ENCODE results near the gene DPP10.

The DPP10 gene

DNA sequence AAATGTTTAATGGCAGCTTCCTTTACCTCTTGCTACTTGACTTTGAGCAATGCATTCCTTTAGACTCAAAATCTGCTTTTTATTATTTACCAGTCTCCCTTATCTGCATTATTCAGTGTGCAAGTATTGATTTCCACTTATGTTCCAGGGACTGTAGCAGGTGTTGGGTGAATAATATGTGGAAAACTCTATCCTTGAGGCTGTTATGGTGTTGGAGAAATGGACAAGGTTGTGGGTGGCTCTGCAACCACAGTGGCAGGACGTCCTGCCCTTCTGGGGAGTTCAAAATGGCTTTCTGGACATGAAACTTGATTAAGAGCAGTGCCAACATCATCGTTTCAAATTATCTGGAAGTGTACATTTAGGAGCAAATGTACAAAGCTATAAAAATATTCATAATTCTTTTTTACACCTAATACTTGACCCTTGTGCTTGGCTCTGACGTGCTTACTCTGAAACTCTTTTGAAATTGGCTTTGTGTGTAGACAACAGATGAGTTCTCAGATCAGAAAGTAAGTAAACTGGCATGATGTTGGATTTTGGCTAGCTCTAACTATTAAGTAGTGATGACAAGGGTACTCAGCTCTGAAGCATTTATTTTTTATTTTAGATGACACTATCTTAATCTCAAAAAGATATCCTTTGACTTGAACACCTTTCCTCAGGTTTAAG, 766.2 kb downstream of the DPP10 start:
- CTCF ChIA-PET, result no interaction called here
- POLR2A ChIA-PET, result no interaction called here
- TF ChIP-seq ARNT (IDR thresholded peaks at IDR 0.05) (no peak), SUZ12 (IDR thresholded peaks at IDR 0.05) (no peak), TARDBP (IDR thresholded peaks at IDR 0.05) (no peak), LEF1 (IDR thresholded peaks at IDR 0.05; ENCODE audit: borderline replicate concordance) (no peak), HDGF (IDR thresholded peaks at IDR 0.05; ENCODE audit: borderline replicate concordance) (no peak), ZNF384 (IDR thresholded peaks at IDR 0.05) (no peak), FOXA1 (IDR thresholded peaks at IDR 0.05) (no peak), FOXM1 (IDR thresholded peaks at IDR 0.05; ENCODE audit: borderline replicate concordance) (no peak), BHLHE40 (IDR thresholded peaks at IDR 0.05; ENCODE audit: borderline replicate concordance) (no peak), L3MBTL2 (conservative IDR thresholded peaks at IDR 0.05) (no peak)
- no peak for DNase-seq (ENCODE audit: extremely low spot score)

DNA sequence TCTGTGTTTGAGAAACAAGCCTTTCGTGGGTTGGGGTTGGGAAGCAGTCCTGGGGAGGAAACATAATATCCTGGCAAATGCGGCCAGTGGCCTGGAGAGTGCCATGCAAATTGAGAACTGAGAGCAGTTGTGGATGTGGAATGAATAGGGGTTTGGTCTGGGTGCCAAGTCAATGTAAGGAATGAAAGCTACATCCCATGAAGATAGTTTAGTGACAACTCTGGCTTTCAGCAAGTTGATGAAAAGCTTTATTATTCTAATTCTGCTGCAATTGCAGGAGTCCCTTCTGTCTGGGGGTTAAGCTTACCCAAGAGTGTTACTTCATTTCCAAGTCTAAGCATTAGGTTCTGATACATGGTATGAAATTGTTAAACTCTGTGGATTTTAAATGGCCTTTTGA, 771.6 kb downstream of the DPP10 start:
- CTCF ChIA-PET, result no interaction called here
- TF ChIP-seq SP1 (IDR thresholded peaks at IDR 0.05), result no peak
- no peak for TF ChIP-seq TARDBP (IDR thresholded peaks at IDR 0.05)
- TF ChIP-seq SUZ12 (IDR thresholded peaks at IDR 0.05), result no peak
- TF ChIP-seq FOXM1 (IDR thresholded peaks at IDR 0.05; ENCODE audit: borderline replicate concordance), result no peak
- TF ChIP-seq FOXK2 (IDR thresholded peaks at IDR 0.05), result no peak
- DNase-seq (ENCODE audit: extremely low spot score), result no peak
- POLR2A ChIA-PET, result no interaction called here

DNA sequence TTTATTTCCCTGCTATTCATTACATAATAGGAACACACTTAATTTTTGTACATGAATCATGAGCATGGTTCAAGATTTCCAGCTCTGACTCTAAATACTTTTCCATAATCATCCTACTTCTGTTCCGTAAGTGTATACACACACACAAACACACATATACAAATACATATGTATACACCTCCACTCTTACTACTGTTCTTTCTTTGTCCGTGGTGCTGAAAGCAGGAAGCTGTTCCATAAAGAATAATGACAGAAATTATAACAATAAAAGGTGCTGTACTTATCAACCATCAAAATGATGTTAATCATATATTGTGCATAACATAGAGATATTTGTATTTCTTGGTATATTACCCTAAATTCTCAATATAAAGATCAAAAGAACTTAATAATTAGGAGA, 776.9 kb downstream of the DPP10 start:
- ChIA-PET POLR2A (no interaction called here), CTCF (no interaction called here)
- no peak for DNase-seq (ENCODE audit: extremely low spot score)
- TF ChIP-seq HDGF (IDR thresholded peaks at IDR 0.05; ENCODE audit: borderline replicate concordance) (no peak), BHLHE40 (IDR thresholded peaks at IDR 0.05; ENCODE audit: borderline replicate concordance) (no peak), LEF1 (IDR thresholded peaks at IDR 0.05; ENCODE audit: borderline replicate concordance) (no peak), TARDBP (IDR thresholded peaks at IDR 0.05) (no peak), ZNF384 (IDR thresholded peaks at IDR 0.05) (no peak), ARNT (IDR thresholded peaks at IDR 0.05) (no peak), CTBP1 (IDR thresholded peaks at IDR 0.05; ENCODE audit: borderline replicate concordance) (no peak), ELF4 (IDR thresholded peaks at IDR 0.05) (no peak), NFRKB (IDR thresholded peaks at IDR 0.05) (no peak), FOXM1 (IDR thresholded peaks at IDR 0.05; ENCODE audit: borderline replicate concordance) (no peak), FOXK2 (IDR thresholded peaks at IDR 0.05) (no peak)
- TF ChIP-seq, protein P1, sequence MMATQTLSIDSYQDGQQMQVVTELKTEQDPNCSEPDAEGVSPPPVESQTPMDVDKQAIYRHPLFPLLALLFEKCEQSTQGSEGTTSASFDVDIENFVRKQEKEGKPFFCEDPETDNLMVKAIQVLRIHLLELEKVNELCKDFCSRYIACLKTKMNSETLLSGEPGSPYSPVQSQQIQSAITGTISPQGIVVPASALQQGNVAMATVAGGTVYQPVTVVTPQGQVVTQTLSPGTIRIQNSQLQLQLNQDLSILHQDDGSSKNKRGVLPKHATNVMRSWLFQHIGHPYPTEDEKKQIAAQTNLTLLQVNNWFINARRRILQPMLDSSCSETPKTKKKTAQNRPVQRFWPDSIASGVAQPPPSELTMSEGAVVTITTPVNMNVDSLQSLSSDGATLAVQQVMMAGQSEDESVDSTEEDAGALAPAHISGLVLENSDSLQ (IDR thresholded peaks at IDR 0.05), result no peak

DNA sequence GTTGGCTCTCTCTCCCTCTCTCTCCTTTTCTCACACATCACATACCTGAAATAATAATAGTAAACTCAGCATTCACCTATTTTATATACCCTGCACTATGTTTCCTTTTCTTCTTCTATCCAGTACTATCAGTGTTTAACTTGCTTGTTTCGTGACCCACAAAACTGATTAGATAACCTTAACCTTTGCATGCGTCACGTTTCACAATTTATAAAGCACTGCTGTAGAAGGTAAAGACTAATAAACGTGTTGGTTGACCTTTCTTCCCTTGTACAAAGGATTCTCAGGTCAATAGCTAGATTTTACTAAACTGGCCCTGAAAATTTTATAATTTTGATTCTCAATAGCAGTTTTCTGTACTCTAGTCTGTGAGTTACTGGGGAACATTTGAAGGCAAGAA, 791.7 kb downstream of the DPP10 start:
- no peak for DNase-seq (ENCODE audit: extremely low spot score)
- CTCF ChIA-PET, result no interaction called here
- no peak for TF ChIP-seq ARNT (IDR thresholded peaks at IDR 0.05)
- no peak for TF ChIP-seq SUZ12 (IDR thresholded peaks at IDR 0.05)
- no peak for TF ChIP-seq L3MBTL2 (conservative IDR thresholded peaks at IDR 0.05)
- TF ChIP-seq BHLHE40 (IDR thresholded peaks at IDR 0.05; ENCODE audit: borderline replicate concordance), result no peak
- TF ChIP-seq HDGF (IDR thresholded peaks at IDR 0.05; ENCODE audit: borderline replicate concordance), result no peak
- TF ChIP-seq SP1 (IDR thresholded peaks at IDR 0.05), result no peak
- TF ChIP-seq ZNF384 (IDR thresholded peaks at IDR 0.05), result no peak
- TF ChIP-seq NFRKB (IDR thresholded peaks at IDR 0.05), result no peak
- TF ChIP-seq ELF4 (IDR thresholded peaks at IDR 0.05), result no peak
- no peak for TF ChIP-seq CTBP1 (IDR thresholded peaks at IDR 0.05; ENCODE audit: borderline replicate concordance)
- POLR2A ChIA-PET, result no interaction called here

DNA sequence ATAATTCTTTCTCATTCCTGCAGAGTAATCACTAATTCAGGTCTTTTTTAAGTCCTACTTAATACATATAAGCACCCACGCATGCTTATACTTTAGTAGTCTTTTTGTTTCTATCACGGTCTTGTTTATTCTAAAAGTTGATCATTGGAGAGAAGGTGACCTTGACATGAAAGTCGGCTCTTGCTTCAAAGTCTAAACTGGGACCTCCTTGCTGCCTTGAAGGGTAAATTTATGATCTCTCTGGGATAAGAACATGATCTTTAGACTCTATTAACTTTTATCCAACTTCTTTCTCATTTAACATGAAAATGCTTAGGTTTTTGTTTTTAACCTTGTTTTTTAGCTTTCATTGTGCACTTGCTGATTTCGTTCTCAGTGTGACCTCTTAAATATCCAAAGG, 792.3 kb downstream of the DPP10 start:
- CTCF ChIA-PET, result no interaction called here
- DNase-seq (ENCODE audit: extremely low spot score), result no peak

DNA sequence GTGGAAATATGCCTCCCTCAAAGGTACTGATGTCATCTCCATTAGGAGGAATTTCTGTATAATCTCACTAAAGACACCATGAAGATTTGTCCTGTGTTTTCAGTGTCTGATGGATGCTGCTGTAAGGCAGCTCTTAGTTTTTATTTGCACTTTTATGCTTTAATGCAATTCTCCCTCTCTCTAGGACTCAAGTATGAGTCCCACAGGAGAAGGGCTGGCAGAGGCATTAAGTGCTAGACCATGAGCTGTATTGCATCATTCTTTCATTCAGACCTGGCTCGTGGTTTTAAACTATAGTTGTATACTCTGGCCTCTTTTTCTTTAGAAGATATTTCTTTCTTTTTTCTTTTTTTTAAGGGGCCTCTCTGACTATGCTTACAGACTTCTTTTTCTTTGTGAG, 805.6 kb downstream of the DPP10 start:
- ChIA-PET CTCF (no interaction called here), POLR2A (no interaction called here)
- TF ChIP-seq HDGF (IDR thresholded peaks at IDR 0.05; ENCODE audit: borderline replicate concordance) (no peak), LEF1 (IDR thresholded peaks at IDR 0.05; ENCODE audit: borderline replicate concordance) (no peak), TARDBP (IDR thresholded peaks at IDR 0.05) (no peak), FOXK2 (IDR thresholded peaks at IDR 0.05) (no peak), FOXA1 (IDR thresholded peaks at IDR 0.05) (no peak), ARNT (IDR thresholded peaks at IDR 0.05) (no peak), BHLHE40 (IDR thresholded peaks at IDR 0.05; ENCODE audit: borderline replicate concordance) (no peak), CTBP1 (IDR thresholded peaks at IDR 0.05; ENCODE audit: borderline replicate concordance) (no peak), SP1 (IDR thresholded peaks at IDR 0.05) (no peak), ZNF384 (IDR thresholded peaks at IDR 0.05) (no peak), SUZ12 (IDR thresholded peaks at IDR 0.05) (no peak)
- TF ChIP-seq, protein P1 (IDR thresholded peaks at IDR 0.05), result no peak
- no peak for DNase-seq (ENCODE audit: extremely low spot score)

More for the DNA sequence above, 792.3 kb downstream of the DPP10 start:
- POLR2A ChIA-PET, result no interaction called here
- TF ChIP-seq FOXA1 (IDR thresholded peaks at IDR 0.05), result no peak
- TF ChIP-seq SP1 (IDR thresholded peaks at IDR 0.05), result no peak
- no peak for TF ChIP-seq CTBP1 (IDR thresholded peaks at IDR 0.05; ENCODE audit: borderline replicate concordance)
- no peak for TF ChIP-seq LEF1 (IDR thresholded peaks at IDR 0.05; ENCODE audit: borderline replicate concordance)

DNA sequence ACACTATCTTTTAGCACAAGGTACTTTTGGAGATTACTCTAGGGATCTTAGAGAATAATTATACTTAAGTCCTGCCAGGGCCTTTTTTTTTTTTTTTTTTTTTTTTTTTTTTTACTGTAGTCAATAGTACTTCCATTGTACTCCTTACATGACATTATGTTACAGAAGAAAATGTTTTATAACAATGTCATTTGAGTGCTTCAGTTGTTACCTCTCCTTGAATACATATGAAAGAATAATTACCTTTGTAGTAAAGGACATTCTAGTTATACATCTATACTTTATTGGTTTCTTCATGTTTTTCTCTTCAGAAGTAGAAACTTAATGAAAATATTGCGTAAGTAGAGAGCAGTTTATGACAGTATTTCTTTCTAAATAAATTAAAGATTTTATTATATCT, 834.9 kb downstream of the DPP10 start:
- ChIA-PET POLR2A (no interaction called here), CTCF (no interaction called here)
- no peak for DNase-seq (ENCODE audit: extremely low spot score)
- TF ChIP-seq TARDBP (IDR thresholded peaks at IDR 0.05), result no peak
- no peak for TF ChIP-seq L3MBTL2 (conservative IDR thresholded peaks at IDR 0.05)
- no peak for TF ChIP-seq HDGF (IDR thresholded peaks at IDR 0.05; ENCODE audit: borderline replicate concordance)
- no peak for TF ChIP-seq FOXK2 (IDR thresholded peaks at IDR 0.05)
- TF ChIP-seq, protein P1 (IDR thresholded peaks at IDR 0.05), result no peak
- TF ChIP-seq NFRKB (IDR thresholded peaks at IDR 0.05), result no peak
- TF ChIP-seq ZNF384 (IDR thresholded peaks at IDR 0.05), result no peak
- no peak for TF ChIP-seq SUZ12 (IDR thresholded peaks at IDR 0.05)
- no peak for TF ChIP-seq LEF1 (IDR thresholded peaks at IDR 0.05; ENCODE audit: borderline replicate concordance)
- no peak for TF ChIP-seq ELF4 (IDR thresholded peaks at IDR 0.05)
- TF ChIP-seq FOXM1 (IDR thresholded peaks at IDR 0.05; ENCODE audit: borderline replicate concordance), result no peak
- no peak for TF ChIP-seq CTBP1 (IDR thresholded peaks at IDR 0.05; ENCODE audit: borderline replicate concordance)
- no peak for TF ChIP-seq SP1 (IDR thresholded peaks at IDR 0.05)
- no peak for TF ChIP-seq ARNT (IDR thresholded peaks at IDR 0.05)
- TF ChIP-seq FOXA1 (IDR thresholded peaks at IDR 0.05), result no peak
- no peak for TF ChIP-seq BHLHE40 (IDR thresholded peaks at IDR 0.05; ENCODE audit: borderline replicate concordance)
